PC-9 (cell line): ENCODE measurements around the gene NOC3L. TPM values are rescaled to one million over a fixed set of nuclear protein-coding genes. Genes with fewer than 3 reads are reported as not detected.

Source experiments
- BruUV-seq: library from RNA; stranded (reverse); fragments of 400-500 nt; replicated peaks from 2 replicates; lab custom pipeline; 2021; lab: Mats Ljungman, UMichigan
- CTCF ChIA-PET: fragments of 300-600 bp; sonication (Branson Sonifier 250); formaldehyde crosslinking; loops from one replicate; lab custom pipeline; 2022; ENCODE audit warnings: antibody characterized with exemption; lab: Charles Lee
- POLR2A ChIA-PET: fragments of 300-600 bp; sonication (Branson Sonifier 250); formaldehyde crosslinking; loops from one replicate; lab custom pipeline; 2022; ENCODE audit warnings: antibody characterized with exemption; ENCODE audit not compliant: unreplicated experiment; lab: Charles Lee
- DNase-seq, 2 experiments: peaks; one replicate each; pipeline versions ENCODE4 v3.0.0 to v3.0.0-alpha.2; 2015 to 2022; ENCODE audit warnings: mixed read lengths in 1 of 2
- H2AFZ ChIP-seq: fragments of 200-600 bp; sonication (generic); 2 replicates; pipeline ENCODE4 v1.8.1; 2017; ENCODE audit warnings: antibody characterized with exemption
- H3F3A ChIP-seq: fragments of 200-600 bp; sonication (generic); 2 replicates; pipeline ENCODE4 v1.8.1; 2017; ENCODE audit warnings: antibody characterized with exemption, mild to moderate bottlenecking, low read depth; ENCODE audit not compliant: insufficient read depth
- H3K27ac ChIP-seq: fragments of 200-600 bp; sonication (generic); 2 replicates; pipeline ENCODE4 v1.6.1; 2016; ENCODE audit warnings: mixed run types
- H3K27me3 ChIP-seq: fragments of 200-600 bp; sonication (generic); 2 replicates; pipeline ENCODE4 v1.6.1; 2016; ENCODE audit warnings: low read depth, mixed run types; ENCODE audit not compliant: insufficient read depth
- H3K36me3 ChIP-seq: fragments of 200-600 bp; sonication (generic); 2 replicates; pipeline ENCODE4 v1.6.1; 2016; ENCODE audit warnings: low read depth, mixed run types
- H3K4me1 ChIP-seq: fragments of 200-600 bp; sonication (generic); replicated peaks from 2 replicates; pipeline ENCODE4 v1.6.1; 2016; ENCODE audit warnings: mixed run types; ENCODE audit not compliant: insufficient read depth
- H3K4me2 ChIP-seq: fragments of 200-600 bp; sonication (generic); 2 replicates; pipeline ENCODE4 v1.6.1; 2017; ENCODE audit warnings: mixed run types
- H3K4me3 ChIP-seq: fragments of 200-600 bp; sonication (generic); 2 replicates; pipeline ENCODE4 v1.6.1; 2016; ENCODE audit warnings: mixed run types
- H3K79me2 ChIP-seq: fragments of 200-600 bp; sonication (generic); 2 replicates; pipeline ENCODE4 v1.6.1; 2017; ENCODE audit warnings: low read depth, mixed run types
- H3K9me2 ChIP-seq: fragments of 200-600 bp; sonication (generic); 2 replicates; pipeline ENCODE4 v1.8.1; 2017; ENCODE audit warnings: mild to moderate bottlenecking; ENCODE audit not compliant: insufficient read depth
- H3K9me3 ChIP-seq: fragments of 200-600 bp; sonication (generic); 2 replicates; pipeline ENCODE4 v1.8.1; 2016; ENCODE audit warnings: low read depth; ENCODE audit not compliant: insufficient read depth
- H4K20me1 ChIP-seq: fragments of 200-600 bp; sonication (generic); 2 replicates; pipeline ENCODE4 v1.8.1; 2017; ENCODE audit not compliant: insufficient read depth
- CTCF ChIP-seq: fragments of 200-600 bp; sonication (generic); conservative IDR thresholded peaks from 2 replicates; pipeline ENCODE4 v1.6.1; 2017; ENCODE audit warnings: mixed run types, antibody characterized with exemption, mild to moderate bottlenecking, moderate library complexity
- EZH2 ChIP-seq: fragments of 200-600 bp; sonication (generic); IDR thresholded peaks from 2 replicates; pipeline ENCODE4 v1.8.0; 2017; ENCODE audit warnings: antibody characterized with exemption, low read depth
- intact Hi-C: fragments of 100-400 bp; cut with micrococcal nuclease; formaldehyde crosslinking; loops from one replicate; pipeline ENCODE4 v1.10.0; 2022; ENCODE audit not compliant: unreplicated experiment
- total RNA-seq: library from RNA; stranded (reverse); gene quantifications from 2 replicates; pipeline ENCODE4 v1.2.3, GENCODE V29; 2021

Gene NOC3L
- total RNA-seq, 1 experiment from 2014 or later, result 17.7 TPM

GRCh38 chr10:94344522-94345122 is 18.1 kb downstream of the NOC3L start:
- H2AFZ ChIP-seq, result no peak overlapping the region
- H3K4me2 ChIP-seq, result no peak overlapping the region
- no TSS peak for BruUV-seq

GRCh38 chr10:94343151-94343550 is 19.6 kb downstream of the NOC3L start:
- no peak overlapping the region for H2AFZ ChIP-seq
- intact Hi-C loops, result no loop called here
- H3K79me2 ChIP-seq, result no peaks in the 10 kb centered on the region
- ChIA-PET CTCF (interaction anchor here (0.7 kb wide), 1 partner anchor 448 kb away, joined by 4 read pairs; no protein-coding TSS in a partner anchor), POLR2A (no interaction called here)
- DNase-seq, result no peak
- no peak overlapping the region for H3K4me2 ChIP-seq
- no peaks in the 10 kb centered on the region for H3F3A ChIP-seq
- H3K36me3 ChIP-seq, result peaks cover 12% of the 10 kb centered on the region; the same call in 1 of the 2 replicates
- no peaks in the 10 kb centered on the region for H3K9me3 ChIP-seq
- no peaks in the 10 kb centered on the region for H3K9me2 ChIP-seq
- H3K27me3 ChIP-seq, result no peaks in the 10 kb centered on the region
- no peak for TF ChIP-seq CTCF
- no peak for TF ChIP-seq EZH2
- no peaks in the 10 kb centered on the region; the same call in 1 of the 2 replicates for H4K20me1 ChIP-seq
- no peaks in the 10 kb centered on the region for H3K4me1 ChIP-seq
- H3K4me3 ChIP-seq, result no peak overlapping the region
- BruUV-seq, result no TSS peak
- no peak overlapping the region for H3K27ac ChIP-seq

More at GRCh38 chr10:94344522-94345122, 18.1 kb downstream of the NOC3L start:
- Histone ChIP-seq H3K4me3 (no peak overlapping the region), H3K9me3 (no peaks in the 10 kb centered on the region), H3K79me2 (no peaks in the 10 kb centered on the region), H3F3A (no peaks in the 10 kb centered on the region), H3K27me3 (no peaks in the 10 kb centered on the region), H3K9me2 (no peaks in the 10 kb centered on the region), H3K4me1 (no peaks in the 10 kb centered on the region), H3K27ac (no peak overlapping the region), H4K20me1 (no peaks in the 10 kb centered on the region; the same call in 1 of the 2 replicates), H3K36me3 (0 out of 2 replicates have a peak, but pooled peaks cover 6% of the 10 kb centered on the region)
- TF ChIP-seq CTCF (no peak), EZH2 (no peak)
- intact Hi-C loops, result no loop called here
- ChIA-PET CTCF (no interaction called here), POLR2A (no interaction called here)
- no peak for DNase-seq

- Histone ChIP-seq H3K9me2 (no peaks in the 10 kb centered on the region), H3F3A (no peaks in the 10 kb centered on the region), H3K79me2 (no peaks in the 10 kb centered on the region), H3K27me3 (no peaks in the 10 kb centered on the region), H4K20me1 (no peaks in the 10 kb centered on the region), H3K4me1 (no peaks in the 10 kb centered on the region), H2AFZ (no peak overlapping the region), H3K4me2 (no peak overlapping the region), H3K4me3 (no peak overlapping the region), H3K36me3 (peaks cover 20% of the 10 kb centered on the region), H3K9me3 (no peaks in the 10 kb centered on the region), H3K27ac (no peak overlapping the region)
- no peak for DNase-seq
- TF ChIP-seq EZH2, result no peak
- TF ChIP-seq CTCF, result no peak
- intact Hi-C loops, result no loop called here
- ChIA-PET CTCF (no interaction called here), POLR2A (no interaction called here)
- BruUV-seq, result no TSS peak
Observed at GRCh38 chr10:94334857-94335256, 27.9 kb downstream of the NOC3L start.
